K562 (cell line): ENCODE results near the gene USHBP1. TPM values are rescaled to one million over a fixed set of nuclear protein-coding genes. Genes with fewer than 3 reads are reported as not detected.

Experiments used
- CBX1 ChIP-seq: sonication (generic); IDR thresholded peaks from 2 replicates; pipeline ENCODE4 v1.6.1; 2016; ENCODE audit warnings: antibody characterized with exemption, low read depth, mild to moderate bottlenecking
- HNRNPL ChIP-seq: fragments of 200-400 bp; formaldehyde crosslinking; IDR thresholded peaks from 2 replicates; pipeline ENCODE4 v1.6.1; 2017; ENCODE audit warnings: low read depth, mild to moderate bottlenecking, low read length
- MAZ ChIP-seq, 2 experiments: fragments of 450-650 bp in 1 of 2; sonication (generic) in 1 of 2; formaldehyde crosslinking; IDR thresholded peaks in 1 of 2; conservative IDR thresholded peaks in 1 of 2; 2 replicates each; pipeline versions ENCODE4 v1.4.0 to v1.5.0; 2020; ENCODE audit warnings: mild to moderate bottlenecking in 1 of 2, missing genetic modification reagents in 1 of 2
- MYNN ChIP-seq, 2 experiments: sonication (generic); formaldehyde crosslinking in 1 of 2; IDR thresholded peaks; 2 replicates each; pipeline versions ENCODE4 v1.5.0 to v1.6.1; 2016 to 2020; ENCODE audit warnings: antibody characterized with exemption in 1 of 2, missing genetic modification reagents in 1 of 2
- NR4A1 ChIP-seq, 2 experiments: fragments of 250-450 bp in 1 of 2; fragments of 450-650 bp in 1 of 2; sonication (Bioruptor Pico) in 1 of 2; IDR thresholded peaks; 2 replicates each; pipeline versions ENCODE4 v1.4.0 to v1.6.1; 2016 to 2020; ENCODE audit warnings: mild to moderate bottlenecking in 2 of 2, missing compliant biosample characterization in 1 of 2, missing genetic modification characterization in 1 of 2, moderate library complexity in 1 of 2
- PURB ChIP-seq: sonication (generic); formaldehyde crosslinking; IDR thresholded peaks from 2 replicates; pipeline ENCODE4 v1.9.0; 2021; ENCODE audit warnings: low read depth, mild to moderate bottlenecking, missing genetic modification reagents
- RBM22 ChIP-seq: fragments of 200-400 bp; formaldehyde crosslinking; IDR thresholded peaks from 2 replicates; pipeline ENCODE4 v1.6.1; 2018; ENCODE audit warnings: low read length, low read depth; ENCODE audit not compliant: poor library complexity, severe bottlenecking
- ZBTB17 ChIP-seq: fragments of 450-650 bp; formaldehyde crosslinking; IDR thresholded peaks from 2 replicates; pipeline ENCODE4 v1.4.0; 2020; ENCODE audit warnings: mild to moderate bottlenecking
- polyA plus RNA-seq, 8 experiments: library from polyadenylated mRNA; depleted of rRNA in 4 of 8; stranded (reverse) in 5 of 8; unstranded in 3 of 8; fragments of >200 nt; fragmentation: Nextera tagmentation in 2 of 8; fragmentation: Illumina TruSeq in 1 of 8; extraction: Ambion mirVana in 2 of 8; extraction: Trizol in 1 of 8; gene quantifications; 2 replicates each; pipeline versions ENCODE4 v1.2.1 to v1.2.3, GENCODE V29; 2011 to 2014; ENCODE audit warnings: inconsistent platforms in 1 of 8, missing spikeins in 1 of 8
- total RNA-seq, 7 experiments: library from RNA; depleted of rRNA in 6 of 7; stranded (reverse); fragments of >200 nt in 6 of 7; fragmentation: Illumina TruSeq in 2 of 7; extraction: Trizol in 2 of 7; gene quantifications; 2 replicates each; pipeline versions ENCODE4 v1.2.1 to v1.2.3, GENCODE V29; 2011 to 2021; ENCODE audit warnings: low replicate concordance in 1 of 7
- TF ChIP-seq, protein P1 (sequence below), 2 experiments: fragments of 450-650 bp in 1 of 2; sonication (generic) in 1 of 2; formaldehyde crosslinking in 1 of 2; IDR thresholded peaks; 2 replicates each; pipeline versions ENCODE4 v1.7.1 to v1.9.0; 2016 to 2022; ENCODE audit warnings: inconsistent platforms in 1 of 2, mild to moderate bottlenecking in 1 of 2, missing genetic modification reagents in 1 of 2
- TF ChIP-seq, protein P2 (sequence below): sonication (generic); formaldehyde crosslinking; IDR thresholded peaks from 2 replicates; pipeline ENCODE4 v1.8.1; 2023; ENCODE audit warnings: missing genetic modification reagents, mild to moderate bottlenecking, borderline replicate concordance

Gene USHBP1
- total and polyA plus RNA-seq, 9 of the 15 experiments (the other 6 are each of a cell fraction or from before 2014, with no cell fraction given), result 0.03 to 0.10 (median 0.05) TPM; not detected in 5

DNA sequence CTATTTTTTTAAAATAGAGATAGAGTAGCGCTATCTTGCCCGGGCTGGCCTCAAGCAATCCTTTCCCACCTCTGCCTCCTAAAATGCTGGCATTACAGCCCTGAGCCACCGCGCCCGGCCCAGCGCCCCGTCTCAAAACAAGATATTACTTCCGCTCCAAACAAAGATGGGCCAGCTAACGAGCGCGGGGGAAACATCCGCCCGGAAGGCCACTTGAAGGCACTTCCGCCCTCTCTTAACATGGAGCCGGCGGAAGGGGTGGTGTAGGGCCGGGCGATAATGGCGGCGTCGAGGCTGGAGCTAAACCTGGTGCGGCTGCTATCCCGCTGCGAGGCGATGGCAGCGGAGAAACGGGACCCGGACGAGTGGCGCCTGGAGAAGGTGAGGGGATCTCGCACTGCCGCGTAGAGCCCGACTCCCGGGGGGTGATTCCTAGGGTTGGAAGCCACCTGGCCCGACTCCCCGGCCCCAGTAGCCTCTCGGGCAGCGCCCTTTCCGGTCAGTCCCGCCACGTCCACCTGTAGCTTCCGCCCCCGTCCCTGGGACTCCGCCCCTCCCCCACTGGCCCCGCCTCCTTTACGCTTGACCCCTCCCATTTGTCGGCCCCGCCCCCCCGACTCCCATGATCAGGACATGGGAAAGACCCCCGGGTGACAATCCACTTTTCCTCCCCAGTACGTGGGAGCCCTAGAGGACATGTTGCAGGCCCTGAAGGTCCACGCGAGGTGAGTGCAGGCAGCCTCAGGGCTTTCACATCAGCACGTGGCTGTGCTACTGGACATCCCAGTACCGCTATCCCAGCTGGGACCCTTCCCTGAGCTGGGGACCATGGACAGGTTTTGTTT, 49.2 kb downstream of the USHBP1 start, which contains the start of gene USE1 (continued):
- TF ChIP-seq, protein P1, sequence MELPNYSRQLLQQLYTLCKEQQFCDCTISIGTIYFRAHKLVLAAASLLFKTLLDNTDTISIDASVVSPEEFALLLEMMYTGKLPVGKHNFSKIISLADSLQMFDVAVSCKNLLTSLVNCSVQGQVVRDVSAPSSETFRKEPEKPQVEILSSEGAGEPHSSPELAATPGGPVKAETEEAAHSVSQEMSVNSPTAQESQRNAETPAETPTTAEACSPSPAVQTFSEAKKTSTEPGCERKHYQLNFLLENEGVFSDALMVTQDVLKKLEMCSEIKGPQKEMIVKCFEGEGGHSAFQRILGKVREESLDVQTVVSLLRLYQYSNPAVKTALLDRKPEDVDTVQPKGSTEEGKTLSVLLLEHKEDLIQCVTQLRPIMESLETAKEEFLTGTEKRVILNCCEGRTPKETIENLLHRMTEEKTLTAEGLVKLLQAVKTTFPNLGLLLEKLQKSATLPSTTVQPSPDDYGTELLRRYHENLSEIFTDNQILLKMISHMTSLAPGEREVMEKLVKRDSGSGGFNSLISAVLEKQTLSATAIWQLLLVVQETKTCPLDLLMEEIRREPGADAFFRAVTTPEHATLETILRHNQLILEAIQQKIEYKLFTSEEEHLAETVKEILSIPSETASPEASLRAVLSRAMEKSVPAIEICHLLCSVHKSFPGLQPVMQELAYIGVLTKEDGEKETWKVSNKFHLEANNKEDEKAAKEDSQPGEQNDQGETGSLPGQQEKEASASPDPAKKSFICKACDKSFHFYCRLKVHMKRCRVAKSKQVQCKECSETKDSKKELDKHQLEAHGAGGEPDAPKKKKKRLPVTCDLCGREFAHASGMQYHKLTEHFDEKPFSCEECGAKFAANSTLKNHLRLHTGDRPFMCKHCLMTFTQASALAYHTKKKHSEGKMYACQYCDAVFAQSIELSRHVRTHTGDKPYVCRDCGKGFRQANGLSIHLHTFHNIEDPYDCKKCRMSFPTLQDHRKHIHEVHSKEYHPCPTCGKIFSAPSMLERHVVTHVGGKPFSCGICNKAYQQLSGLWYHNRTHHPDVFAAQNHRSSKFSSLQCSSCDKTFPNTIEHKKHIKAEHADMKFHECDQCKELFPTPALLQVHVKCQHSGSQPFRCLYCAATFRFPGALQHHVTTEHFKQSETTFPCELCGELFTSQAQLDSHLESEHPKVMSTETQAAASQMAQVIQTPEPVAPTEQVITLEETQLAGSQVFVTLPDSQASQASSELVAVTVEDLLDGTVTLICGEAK (IDR thresholded peaks at IDR 0.05), result peak; percentile 98
- TF ChIP-seq, protein P1 (CRISPR knock-in tag; IDR thresholded peaks at IDR 0.05), result no peak
- TF ChIP-seq HNRNPL (no peak), CBX1 (peak; percentile 70; the same call in 1 of the 2 replicates), RBM22 (peak; percentile 87), ZBTB17 (CRISPR knock-in tag) (no peak), NR4A1 (CRISPR knock-in tag; IDR thresholded peaks at IDR 0.05) (no peak), NR4A1 (tag; IDR thresholded peaks at IDR 0.05) (0 out of 2 replicates have a peak, but pooled peaks have one; percentile 29), MAZ (CRISPR knock-in tag; conservative IDR thresholded peaks at IDR 0.05 in 1 of 2, IDR thresholded peaks at IDR 0.05 in 1 of 2) (peak; percentile 75 to 92; a peak in 3 of 4 replicates), PURB (CRISPR knock-in tag) (no peak), MYNN (IDR thresholded peaks at IDR 0.05) (no peak), MYNN (CRISPR knock-in tag; IDR thresholded peaks at IDR 0.05) (no peak)
- TF ChIP-seq, protein P2, sequence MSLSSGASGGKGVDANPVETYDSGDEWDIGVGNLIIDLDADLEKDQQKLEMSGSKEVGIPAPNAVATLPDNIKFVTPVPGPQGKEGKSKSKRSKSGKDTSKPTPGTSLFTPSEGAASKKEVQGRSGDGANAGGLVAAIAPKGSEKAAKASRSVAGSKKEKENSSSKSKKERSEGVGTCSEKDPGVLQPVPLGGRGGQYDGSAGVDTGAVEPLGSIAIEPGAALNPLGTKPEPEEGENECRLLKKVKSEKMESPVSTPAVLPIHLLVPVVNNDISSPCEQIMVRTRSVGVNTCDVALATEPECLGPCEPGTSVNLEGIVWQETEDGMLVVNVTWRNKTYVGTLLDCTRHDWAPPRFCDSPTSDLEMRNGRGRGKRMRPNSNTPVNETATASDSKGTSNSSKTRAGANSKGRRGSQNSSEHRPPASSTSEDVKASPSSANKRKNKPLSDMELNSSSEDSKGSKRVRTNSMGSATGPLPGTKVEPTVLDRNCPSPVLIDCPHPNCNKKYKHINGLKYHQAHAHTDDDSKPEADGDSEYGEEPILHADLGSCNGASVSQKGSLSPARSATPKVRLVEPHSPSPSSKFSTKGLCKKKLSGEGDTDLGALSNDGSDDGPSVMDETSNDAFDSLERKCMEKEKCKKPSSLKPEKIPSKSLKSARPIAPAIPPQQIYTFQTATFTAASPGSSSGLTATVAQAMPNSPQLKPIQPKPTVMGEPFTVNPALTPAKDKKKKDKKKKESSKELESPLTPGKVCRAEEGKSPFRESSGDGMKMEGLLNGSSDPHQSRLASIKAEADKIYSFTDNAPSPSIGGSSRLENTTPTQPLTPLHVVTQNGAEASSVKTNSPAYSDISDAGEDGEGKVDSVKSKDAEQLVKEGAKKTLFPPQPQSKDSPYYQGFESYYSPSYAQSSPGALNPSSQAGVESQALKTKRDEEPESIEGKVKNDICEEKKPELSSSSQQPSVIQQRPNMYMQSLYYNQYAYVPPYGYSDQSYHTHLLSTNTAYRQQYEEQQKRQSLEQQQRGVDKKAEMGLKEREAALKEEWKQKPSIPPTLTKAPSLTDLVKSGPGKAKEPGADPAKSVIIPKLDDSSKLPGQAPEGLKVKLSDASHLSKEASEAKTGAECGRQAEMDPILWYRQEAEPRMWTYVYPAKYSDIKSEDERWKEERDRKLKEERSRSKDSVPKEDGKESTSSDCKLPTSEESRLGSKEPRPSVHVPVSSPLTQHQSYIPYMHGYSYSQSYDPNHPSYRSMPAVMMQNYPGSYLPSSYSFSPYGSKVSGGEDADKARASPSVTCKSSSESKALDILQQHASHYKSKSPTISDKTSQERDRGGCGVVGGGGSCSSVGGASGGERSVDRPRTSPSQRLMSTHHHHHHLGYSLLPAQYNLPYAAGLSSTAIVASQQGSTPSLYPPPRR, result no peak
